Aorta (tissue), 5 donors: ENCODE data around the gene SF3B5. TPM values are rescaled to one million over a fixed set of nuclear protein-coding genes. Genes with fewer than 3 reads are reported as not detected.
"Not testable (repeated sequence)": the region's sequence is repeated elsewhere in the genome, so short reads cannot be mapped to it uniquely, and the experiment has no call there.

Source experiments
- ATAC-seq: fragments of 200-7000 bp; cut with Tn5 transposase; one replicate; pipeline ENCODE4 v1.9.1; 2022; ENCODE audit warnings: moderate library complexity; ENCODE audit not compliant: low FRiP score
- DNase-seq, 2 donors: peaks; one replicate each; pipeline ENCODE4 v3.0.0-alpha.2; 2020
- H3K27ac ChIP-seq, 2 donors: one replicate each; pipeline ENCODE4 v1.5.1; 2013; ENCODE audit warnings: low read length in 2 of 2, mild to moderate bottlenecking in 2 of 2, moderate library complexity in 2 of 2, control low read depth in 1 of 2, inconsistent platforms in 1 of 2, low read depth in 1 of 2
- H3K27me3 ChIP-seq, 2 donors: one replicate each; pipeline ENCODE4 v1.6.1; 2013; ENCODE audit warnings: control low read depth in 1 of 2, low read length in 1 of 2, mild to moderate bottlenecking in 1 of 2, moderate library complexity in 1 of 2; ENCODE audit not compliant: insufficient read depth in 2 of 2, control insufficient read depth in 1 of 2
- H3K36me3 ChIP-seq, 2 donors: one replicate each; pipeline ENCODE4 v1.6.1; 2013; ENCODE audit warnings: control low read depth in 1 of 2, low read length in 1 of 2, mild to moderate bottlenecking in 1 of 2; ENCODE audit not compliant: insufficient read depth in 2 of 2, control insufficient read depth in 1 of 2
- H3K4me1 ChIP-seq, 2 donors: one replicate each; pipeline ENCODE4 v1.6.1; 2013; ENCODE audit warnings: low read length in 2 of 2, control low read depth in 1 of 2, mild to moderate bottlenecking in 1 of 2, moderate library complexity in 1 of 2; ENCODE audit not compliant: insufficient read depth in 2 of 2, control insufficient read depth in 1 of 2
- H3K4me3 ChIP-seq, 2 donors: one replicate each; pipeline ENCODE4 v1.5.1; 2013; ENCODE audit warnings: low read length in 2 of 2, control low read depth in 1 of 2, mild to moderate bottlenecking in 1 of 2
- H3K9me3 ChIP-seq: one replicate; pipeline ENCODE4 v1.6.1; 2013; ENCODE audit warnings: mild to moderate bottlenecking, low read length; ENCODE audit not compliant: control insufficient read depth
- WGBS, 2 donors: extraction: QIAGEN DNeasy Blood & Tissue Kit; methylation state at CpG; one replicate each; pipeline ENCODE4 v1.1.7; 2013; 5-methylcytosine and 5-hydroxymethylcytosine counted together
- intact Hi-C, 2 donors: fragments of 100-400 bp; cut with DNase I; formaldehyde crosslinking; loops; one replicate each; pipeline versions ENCODE4 v1.14.2 to v1.15.0; 2022
- polyA plus RNA-seq, 2 donors: library from polyadenylated mRNA; stranded (reverse); fragments of 200-250 nt; gene quantifications; one replicate each; pipeline ENCODE4 v1.2.3, GENCODE V29; 2013
- total RNA-seq, 2 donors: library from RNA; stranded (reverse); fragmentation: NEBNext Ultra II Directional; extraction: Animal tissue kit (Norgen Biotek cat#: 25700); gene quantifications; one replicate each; pipeline ENCODE4 v1.2.1, GENCODE V29; 2021
- donor health status: healthy with polysubstance abuse.
- donor health status: Bipolar disorder and iron deficiency.
- donor health status: DM: no; HTN: no; CAD: no.
- donor health status: DM: no; HTN: no; CAD: no.
- donor health status: DM: yes; HTN: yes; CAD: no.

SF3B5 gene
- total and polyA plus RNA-seq, 4 donors: 75.2 to 183 (median 117) TPM

DNA sequence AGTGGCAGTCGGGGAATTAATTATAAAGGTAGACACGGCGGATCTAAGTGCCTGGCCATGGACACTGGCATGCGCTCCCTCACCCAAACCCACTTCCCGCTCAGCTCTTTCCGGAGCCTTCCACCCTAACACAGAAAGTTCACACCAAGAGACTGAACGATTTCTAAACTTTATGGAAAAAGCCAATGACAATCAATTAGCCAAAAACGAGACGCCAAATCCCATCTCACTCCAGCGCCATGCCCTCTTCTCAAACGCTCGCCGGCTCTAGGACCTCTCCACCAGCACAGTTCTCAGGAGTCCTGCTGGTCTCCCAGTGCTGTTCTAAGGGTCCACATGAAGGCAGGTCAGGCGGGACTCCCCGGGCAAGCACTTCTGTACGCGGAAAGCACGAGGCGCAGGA is 641 bp downstream of the SF3B5 start:
- intact Hi-C loops: loop anchor here (5.0 kb wide), 2 partner anchors 193 to 383 kb away; partner anchors contain the start of gene UTRN (in 1 of the 2)

DNA sequence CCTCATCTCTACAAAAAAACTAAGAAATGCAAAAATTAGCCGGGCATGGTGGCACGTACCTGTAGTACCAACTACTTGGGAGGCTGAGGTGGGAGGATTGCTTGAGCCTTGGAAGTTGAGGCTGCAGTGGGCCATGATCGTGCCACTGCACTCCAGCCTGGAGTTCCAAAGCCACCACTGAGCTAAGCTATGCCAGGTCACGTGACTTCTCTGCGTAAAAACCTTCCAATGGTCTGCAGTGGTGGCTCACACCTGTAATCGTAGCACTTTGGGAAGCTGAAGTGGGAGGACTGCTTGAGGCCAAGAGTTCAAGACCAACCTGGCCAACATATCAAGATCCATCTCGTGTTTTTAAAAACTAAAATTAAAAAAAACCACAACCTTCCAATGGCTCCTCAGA is 1.7 kb downstream of the SF3B5 start:
- 95% methylated on average over 7 of the region's 7 CpGs for WGBS, 2 donors
- Histone ChIP-seq H3K27ac (no peak overlapping the region), H3K9me3 (no peaks in the 10 kb centered on the region), H3K4me3 (no peak overlapping the region), H3K36me3 (no peaks in the 10 kb centered on the region), H3K4me1 (peaks cover 0 to 6% of the 10 kb centered on the region in 2 donors), H3K27me3 (no peaks in the 10 kb centered on the region)
- intact Hi-C loops: no loop called here
- DNase-seq (no peak), ATAC-seq (no peak)

More for the DNA sequence above, 641 bp downstream of the SF3B5 start:
- peak; percentile 1 for ATAC-seq
- WGBS, 2 donors: 2% methylated on average over 19 of the region's 19 CpGs
- Histone ChIP-seq H3K4me1 (peaks cover 0 to 6% of the 10 kb centered on the region in 2 donors), H3K9me3 (no peaks in the 10 kb centered on the region), H3K27me3 (no peaks in the 10 kb centered on the region), H3K27ac (peak overlapping the region in 1 of 2 donors; percentile 15), H3K4me3 (peak overlapping the region; percentile 50 to 81), H3K36me3 (no peaks in the 10 kb centered on the region)
- DNase-seq: no peak

GRCh38 chr6:144093236-144093635 is 2.1 kb downstream of the SF3B5 start:
- peaks cover 0 to 6% of the 10 kb centered on the region in 2 donors for H3K4me1 ChIP-seq
- ATAC-seq (no peak), DNase-seq (no peak)
- no peaks in the 10 kb centered on the region for H3K27me3 ChIP-seq
- no peaks in the 10 kb centered on the region for H3K9me3 ChIP-seq
- WGBS, 2 donors: 87 to 93% methylated on average over 2 of the region's 2 CpGs
- H3K36me3 ChIP-seq: no peaks in the 10 kb centered on the region
- no peak overlapping the region for H3K4me3 ChIP-seq
- intact Hi-C loops: no loop called here
- no peak overlapping the region for H3K27ac ChIP-seq

DNA sequence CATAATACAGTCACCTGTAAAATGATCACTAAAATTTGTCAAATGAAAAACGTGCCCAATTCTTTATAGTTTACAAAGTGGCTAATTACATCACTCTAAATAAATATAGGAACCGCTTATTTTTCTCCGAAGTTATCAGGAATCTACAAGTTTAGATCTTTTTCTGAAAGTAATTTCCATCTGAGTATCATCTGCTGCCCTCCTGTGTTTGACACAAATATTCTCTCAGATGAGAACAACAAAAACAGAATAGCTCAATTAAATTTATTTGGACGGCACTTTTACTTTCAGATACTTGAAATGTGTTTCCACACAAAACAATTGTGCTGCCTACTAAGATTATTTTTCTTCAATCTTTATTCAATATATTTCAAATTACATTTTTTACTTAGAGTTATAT is 5.0 kb downstream of the SF3B5 start:
- Histone ChIP-seq H3K27ac (no peak overlapping the region), H3K4me3 (no peak overlapping the region), H3K36me3 (no peaks in the 10 kb centered on the region), H3K9me3 (no peaks in the 10 kb centered on the region), H3K4me1 (peaks cover 0 to 6% of the 10 kb centered on the region in 2 donors), H3K27me3 (no peaks in the 10 kb centered on the region)
- intact Hi-C loops: no loop called here
- ATAC-seq (no peak), DNase-seq (no peak)
- WGBS, 2 donors: 66 to 73% methylated on average over 4 of the region's 4 CpGs

DNA sequence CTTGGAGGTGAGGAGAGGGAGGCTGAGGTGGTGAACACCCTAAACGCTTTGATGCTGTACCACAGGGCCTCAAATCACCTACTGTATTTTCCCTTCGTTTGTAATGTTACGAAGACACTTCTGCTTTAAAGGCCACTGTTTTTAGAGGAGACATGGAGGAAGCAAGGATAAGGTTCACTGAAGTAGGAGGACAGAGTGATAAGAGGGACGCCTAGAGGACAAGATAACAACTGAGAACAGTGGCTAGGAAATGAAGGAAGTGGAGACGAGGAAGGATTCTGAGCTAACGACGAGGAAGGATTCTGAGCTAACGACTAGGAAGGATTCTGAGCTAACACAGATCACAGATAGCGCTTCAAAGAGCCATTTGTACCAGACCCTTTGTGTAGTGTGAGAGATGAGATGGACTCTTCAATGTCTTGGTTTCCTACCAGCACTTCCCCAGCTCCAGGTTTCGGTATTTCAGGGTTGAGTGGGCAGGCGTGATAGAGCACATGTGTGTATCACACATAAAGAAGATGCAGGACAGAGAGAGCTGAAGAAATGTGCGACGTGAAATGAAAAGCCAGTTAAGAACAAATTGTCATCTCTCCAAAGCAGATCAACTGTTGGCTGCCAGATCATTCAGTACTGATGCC is 7.5 kb downstream of the SF3B5 start:
- intact Hi-C loops: no loop called here
- H3K4me3 ChIP-seq: no peak overlapping the region
- H3K27ac ChIP-seq: no peak overlapping the region
- no peak for ATAC-seq
- WGBS, 2 donors: 84 to 85% methylated on average over 13 of the region's 13 CpGs
- DNase-seq: no peak
- no peaks in the 10 kb centered on the region for H3K27me3 ChIP-seq
- H3K4me1 ChIP-seq: no peaks in the 10 kb centered on the region
- no peaks in the 10 kb centered on the region for H3K36me3 ChIP-seq
- H3K9me3 ChIP-seq: no peaks in the 10 kb centered on the region

DNA sequence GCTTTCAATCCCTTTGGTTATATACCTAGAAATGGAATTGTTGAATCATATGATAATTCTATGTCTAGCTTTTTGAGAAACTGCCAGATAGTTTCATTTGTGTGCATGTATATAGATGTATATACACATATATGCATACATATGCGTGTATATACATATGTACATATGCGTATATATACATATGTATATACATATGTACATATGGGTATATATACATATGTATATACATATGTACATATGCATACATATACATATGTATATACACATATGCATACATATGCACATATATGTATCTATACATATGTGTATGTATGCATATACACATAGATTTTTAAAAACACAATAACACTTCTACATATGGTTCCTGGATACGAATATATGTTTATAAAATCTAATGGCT is 8.4 kb downstream of the SF3B5 start:
- no peak overlapping the region for H3K4me3 ChIP-seq
- ATAC-seq: no peak
- H3K9me3 ChIP-seq: no peaks in the 10 kb centered on the region
- H3K27ac ChIP-seq: no peak overlapping the region
- no peak for DNase-seq
- WGBS, 2 donors: 94% methylated on average over 3 of the region's 3 CpGs
- H3K36me3 ChIP-seq: no peaks in the 10 kb centered on the region
- intact Hi-C loops: no loop called here
- H3K27me3 ChIP-seq: no peaks in the 10 kb centered on the region
- no peaks in the 10 kb centered on the region for H3K4me1 ChIP-seq

GRCh38 chr6:144083172-144083571 is 12.2 kb downstream of the SF3B5 start:
- Histone ChIP-seq H3K4me3 (no peak overlapping the region), H3K27me3 (no peaks in the 10 kb centered on the region), H3K36me3 (no peaks in the 10 kb centered on the region), H3K4me1 (no peaks in the 10 kb centered on the region), H3K27ac (no peak overlapping the region), H3K9me3 (no peaks in the 10 kb centered on the region)
- DNase-seq: no peak
- ATAC-seq: no peak
- intact Hi-C loops: no loop called here
- 80 to 93% methylated on average over 1 of the region's 1 CpG for WGBS, 2 donors

DNA sequence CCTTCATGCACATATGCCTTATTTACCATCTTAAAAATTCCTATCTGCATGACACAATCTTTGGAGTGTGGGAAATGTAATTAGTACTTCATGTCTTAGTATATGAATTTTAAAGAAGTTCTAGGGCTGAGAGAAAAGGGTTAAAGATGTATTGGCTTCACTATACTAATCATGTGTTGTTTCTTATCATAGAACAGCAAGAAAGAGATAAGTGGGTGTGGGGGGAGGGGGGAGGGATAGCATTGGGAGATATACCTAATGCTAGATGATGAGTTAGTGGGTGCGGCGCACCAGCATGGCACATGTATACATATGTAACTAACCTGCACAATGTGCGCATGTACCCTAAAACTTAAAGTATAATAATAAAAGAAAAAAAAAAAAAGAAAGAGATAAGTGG is 13.0 kb downstream of the SF3B5 start:
- H3K27me3 ChIP-seq, H3K4me3 ChIP-seq, H3K36me3 ChIP-seq, H3K27ac ChIP-seq, H3K9me3 ChIP-seq, H3K4me1 ChIP-seq, intact Hi-C loops, ATAC-seq, DNase-seq: not testable (repeated sequence)
- 96 to 100% methylated on average over 3 of the region's 3 CpGs for WGBS, 2 donors

DNA sequence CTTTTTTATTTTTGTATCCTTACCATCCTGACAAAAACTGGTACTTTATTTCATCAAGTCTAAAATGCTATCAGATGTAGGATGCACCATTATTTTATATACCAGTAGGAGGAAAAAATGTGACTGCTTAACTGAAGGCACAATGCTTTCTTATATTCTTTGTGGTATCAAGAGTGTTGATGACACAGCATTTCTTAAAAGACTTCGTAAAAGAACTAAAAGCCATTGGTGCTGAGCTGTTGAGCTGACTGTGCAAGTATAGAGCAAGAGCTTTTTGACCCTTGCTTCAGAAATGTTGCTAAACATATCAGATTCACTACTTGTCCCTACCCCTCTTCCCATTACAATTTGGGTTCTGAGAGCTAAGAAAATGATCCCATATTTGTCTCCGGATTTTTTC is 17.5 kb downstream of the SF3B5 start:
- H3K9me3 ChIP-seq: no peaks in the 10 kb centered on the region
- H3K27ac ChIP-seq: no peak overlapping the region
- 69 to 82% methylated on average over 2 of the region's 2 CpGs for WGBS, 2 donors
- H3K27me3 ChIP-seq: no peaks in the 10 kb centered on the region
- ATAC-seq: no peak
- DNase-seq: no peak
- no peak overlapping the region for H3K4me3 ChIP-seq
- intact Hi-C loops: no loop called here
- no peaks in the 10 kb centered on the region for H3K36me3 ChIP-seq
- no peaks in the 10 kb centered on the region for H3K4me1 ChIP-seq
